HG02870 (cell line): ENCODE data around the gene SLC39A8.
A peak's percentile ranks its signal among the peaks of the same experiment; 100 is the strongest.
"Not testable (repeated sequence)": the region's sequence is repeated elsewhere in the genome, so short reads cannot be mapped to it uniquely, and the experiment has no call there.

Experiments used
- ATAC-seq: cut with Tn5 transposase; IDR thresholded peaks from one replicate; pipeline ENCODE4 v1.9.1; 2021; ENCODE audit warnings: mild to moderate bottlenecking, moderate library complexity; ENCODE audit not compliant: unreplicated experiment

SLC39A8 gene

GRCh38 chr4:102344954-102345794 is at the start of gene SLC39A8:
TSS of gene SLC39A8 (minus strand) at chr4:102345482. CDS start at chr4:102344662, 820 bp downstream.
- ATAC-seq: peak; percentile 82

GRCh38 chr4:102392033-102392744 is 46.9 kb upstream of the SLC39A8 start:
- no peak for ATAC-seq

GRCh38 chr4:102390438-102390837 is 45.2 kb upstream of the SLC39A8 start:
- peak; percentile 89 for ATAC-seq

GRCh38 chr4:102388611-102389010 is 43.3 kb upstream of the SLC39A8 start:
- no peak for ATAC-seq

- ATAC-seq: no peak
Measured at GRCh38 chr4:102387552-102388150, 42.4 kb upstream of the SLC39A8 start.

- ATAC-seq: no peak
Measured at GRCh38 chr4:102386966-102387365, 41.7 kb upstream of the SLC39A8 start.

GRCh38 chr4:102380253-102380652 is 35.0 kb upstream of the SLC39A8 start:
- ATAC-seq: not testable (repeated sequence)

- no peak for ATAC-seq
Measured at GRCh38 chr4:102362922-102363432, 17.7 kb upstream of the SLC39A8 start.

- no peak for ATAC-seq
Measured at GRCh38 chr4:102358128-102358527, 12.8 kb upstream of the SLC39A8 start.

GRCh38 chr4:102357637-102358036 is 12.4 kb upstream of the SLC39A8 start:
- not testable (repeated sequence) for ATAC-seq

GRCh38 chr4:102356562-102357202 is 11.4 kb upstream of the SLC39A8 start:
- no peak for ATAC-seq

GRCh38 chr4:102355748-102356147 is 10.5 kb upstream of the SLC39A8 start:
- ATAC-seq: no peak

GRCh38 chr4:102354671-102355454 is 9.6 kb upstream of the SLC39A8 start:
- no peak for ATAC-seq

GRCh38 chr4:102352781-102353180 is 7.5 kb upstream of the SLC39A8 start:
- ATAC-seq: no peak

- ATAC-seq: no peak
Measured at GRCh38 chr4:102350634-102351033, 5.4 kb upstream of the SLC39A8 start.

GRCh38 chr4:102348701-102349100 is 3.4 kb upstream of the SLC39A8 start:
- ATAC-seq: no peak

- ATAC-seq: no peak
Measured at GRCh38 chr4:102345795-102346100, 466 bp upstream of the SLC39A8 start.

GRCh38 chr4:102344520-102344953 is 745 bp downstream of the SLC39A8 start:
- peak; percentile 35 for ATAC-seq

- peak; percentile 35 for ATAC-seq
Measured at GRCh38 chr4:102343964-102344519, 1.2 kb downstream of the SLC39A8 start.
